Lung microvascular endothelial cell (primary cell): Measurements from ENCODE around the gene ARPC1B. TPM values are rescaled to one million over a fixed set of nuclear protein-coding genes. Genes with fewer than 3 reads are reported as not detected.
A peak's percentile ranks its signal among the peaks of the same experiment; 100 is the strongest.

ENCODE experiments used
- DNase-seq, 2 donors: peaks; one replicate each; pipeline versions ENCODE4 v3.0.0 to v3.0.0-alpha.2; 2010; ENCODE audit warnings: low read depth in 2 of 2
- total RNA-seq: library from RNA; depleted of rRNA; stranded (reverse); fragments of >200 nt; gene quantifications from 2 replicates; pipeline ENCODE4 v1.2.1, GENCODE V29; 2014

ARPC1B gene
- total RNA-seq, 1 donor from 2014 or later, result 275 TPM

DNA sequence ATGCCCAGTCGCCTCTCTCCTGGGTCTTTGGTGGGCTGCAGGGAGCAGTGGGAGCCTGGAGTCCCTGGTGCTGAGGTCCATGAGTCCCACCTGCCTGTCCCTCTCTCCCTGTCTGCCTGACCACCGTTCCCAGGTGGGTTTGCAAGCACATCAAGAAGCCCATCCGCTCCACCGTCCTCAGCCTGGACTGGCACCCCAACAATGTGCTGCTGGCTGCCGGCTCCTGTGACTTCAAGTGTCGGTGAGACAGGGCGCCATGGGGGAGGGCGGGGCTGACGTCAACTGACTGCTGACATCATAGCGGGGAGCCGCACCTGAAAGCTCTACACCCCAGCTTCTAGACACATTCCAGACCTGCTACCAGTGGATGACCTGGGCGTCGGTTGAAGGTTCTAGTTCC, 15.2 kb downstream of the ARPC1B start:
- DNase-seq, result no peak

DNA sequence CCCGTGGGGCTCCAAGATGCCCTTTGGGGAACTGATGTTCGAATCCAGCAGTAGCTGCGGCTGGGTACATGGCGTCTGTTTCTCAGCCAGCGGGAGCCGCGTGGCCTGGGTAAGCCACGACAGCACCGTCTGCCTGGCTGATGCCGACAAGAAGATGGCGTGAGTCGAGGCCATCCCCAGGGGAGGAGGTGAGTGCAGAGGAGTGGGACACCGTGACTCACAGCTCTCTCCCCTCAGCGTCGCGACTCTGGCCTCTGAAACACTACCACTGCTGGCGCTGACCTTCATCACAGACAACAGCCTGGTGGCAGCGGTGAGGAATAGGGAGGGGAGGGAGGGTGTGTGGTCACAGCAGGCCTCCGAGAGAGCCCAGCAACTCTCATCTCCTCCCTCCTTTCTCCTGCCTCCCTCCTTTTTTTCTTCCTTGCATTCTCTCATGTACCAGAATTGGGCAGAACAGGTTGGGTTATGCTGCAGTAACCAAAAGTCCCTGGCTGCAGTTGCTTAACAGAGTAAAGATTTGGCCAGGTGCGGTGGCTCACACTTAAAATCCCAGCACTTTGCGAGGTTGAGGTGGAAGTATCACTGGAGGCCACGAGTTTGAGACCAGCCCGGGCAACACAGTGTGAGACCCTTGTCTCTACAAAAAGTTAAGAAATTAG, 16.5 kb downstream of the ARPC1B start:
- no peak for DNase-seq

DNA sequence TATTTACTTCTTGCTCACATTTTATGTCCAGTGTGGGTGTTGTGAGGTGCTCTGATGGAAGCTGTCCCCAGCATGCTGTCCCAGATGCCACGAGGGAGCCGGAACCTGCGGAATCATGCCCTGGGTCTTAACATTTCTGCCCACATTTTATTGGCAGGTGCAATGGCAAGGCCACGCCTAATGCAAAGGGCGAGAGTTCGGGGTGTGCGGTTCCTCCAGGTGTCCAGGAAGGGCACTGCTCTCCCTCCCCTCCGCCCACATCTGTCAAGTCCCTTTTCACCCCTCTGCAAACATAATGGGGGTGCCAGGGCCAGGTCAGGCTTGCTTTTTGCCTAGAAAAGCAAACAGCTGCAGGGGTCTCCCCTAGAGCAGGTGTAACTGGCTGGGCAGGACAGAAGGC, 17.5 kb downstream of the ARPC1B start:
- no peak for DNase-seq

DNA sequence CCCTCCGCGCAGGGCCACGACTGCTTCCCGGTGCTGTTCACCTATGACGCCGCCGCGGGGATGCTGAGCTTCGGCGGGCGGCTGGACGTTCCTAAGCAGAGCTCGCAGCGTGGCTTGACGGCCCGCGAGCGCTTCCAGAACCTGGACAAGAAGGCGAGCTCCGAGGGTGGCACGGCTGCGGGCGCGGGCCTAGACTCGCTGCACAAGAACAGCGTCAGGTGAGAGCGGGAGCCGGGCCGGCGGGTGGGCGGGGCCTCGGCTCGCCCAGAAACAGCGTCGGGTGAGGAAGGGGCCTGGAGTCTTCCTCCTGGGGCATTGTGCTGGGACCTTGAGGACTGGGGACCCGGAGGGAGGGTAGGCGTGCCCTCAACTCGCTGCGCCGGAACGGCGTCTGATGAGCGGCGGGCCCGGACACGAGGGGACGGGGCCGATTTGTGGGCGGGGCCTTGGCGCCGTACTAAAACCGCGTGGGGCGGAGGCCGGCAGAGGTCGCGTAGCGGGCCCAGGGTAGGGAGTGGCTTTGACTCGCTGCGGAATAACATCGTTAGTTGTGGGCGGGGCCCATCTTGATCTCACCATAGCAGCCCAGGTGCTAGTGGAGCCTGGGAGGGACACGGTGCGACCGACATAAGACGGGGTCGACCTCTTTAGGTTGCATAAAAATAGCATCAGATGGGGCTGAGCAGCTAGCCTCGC, 18.3 kb downstream of the ARPC1B start:
- DNase-seq, result peak; percentile 62 to 77

DNA sequence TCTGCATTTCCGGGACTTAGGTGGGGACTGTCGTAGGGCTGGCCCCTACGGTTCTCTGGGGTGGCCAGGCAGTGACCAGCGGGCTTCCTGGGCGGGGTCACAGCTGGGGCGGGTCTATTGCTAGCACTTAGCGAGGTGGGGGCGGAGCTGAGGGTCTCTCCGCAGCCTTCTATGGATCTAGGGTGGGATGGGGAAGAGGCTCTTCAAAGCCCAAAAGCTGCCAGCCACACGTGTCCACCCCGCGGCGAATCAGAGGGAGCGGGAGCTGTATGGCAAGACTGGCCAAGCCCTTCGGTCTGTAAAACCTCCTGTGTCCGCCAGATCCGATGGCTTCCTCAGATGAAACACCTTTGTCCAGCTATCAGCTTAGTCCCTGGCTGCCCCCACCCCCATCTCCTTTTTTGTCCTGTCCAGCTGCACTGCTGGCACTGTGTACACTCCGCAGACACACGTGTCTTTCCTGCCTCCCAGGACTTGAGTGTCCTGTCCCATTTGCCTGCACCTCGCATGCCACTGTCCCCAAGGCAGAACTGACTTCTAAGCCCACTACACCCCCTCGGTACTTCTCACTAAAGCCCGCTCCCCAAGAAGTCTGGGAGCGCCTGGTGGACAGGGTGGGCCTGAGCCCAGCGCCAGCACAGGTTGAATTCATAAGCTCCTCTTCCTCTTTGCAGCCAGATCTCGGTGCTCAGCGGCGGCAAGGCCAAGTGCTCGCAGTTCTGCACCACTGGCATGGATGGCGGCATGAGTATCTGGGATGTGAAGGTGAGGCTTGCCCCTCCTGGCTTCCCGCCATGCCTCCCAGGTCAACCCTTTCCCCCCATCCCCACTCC, 19.0 kb downstream of the ARPC1B start:
- DNase-seq, result no peak

DNA sequence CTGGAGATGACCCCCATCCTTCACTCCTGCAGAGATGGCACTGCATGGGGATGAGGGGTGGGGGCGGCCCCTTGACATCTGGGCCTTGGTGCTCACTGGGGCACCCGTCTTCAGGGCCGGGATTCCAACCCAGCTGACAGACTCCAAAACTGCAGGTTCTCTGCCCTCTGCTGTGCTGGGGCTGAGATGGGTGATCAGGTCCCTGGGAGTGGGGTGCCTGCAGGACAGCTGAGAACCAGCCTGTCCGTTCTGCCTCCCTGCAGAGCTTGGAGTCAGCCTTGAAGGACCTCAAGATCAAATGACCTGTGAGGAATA, 19.6 kb downstream of the ARPC1B start:
- DNase-seq, result no peak

DNA sequence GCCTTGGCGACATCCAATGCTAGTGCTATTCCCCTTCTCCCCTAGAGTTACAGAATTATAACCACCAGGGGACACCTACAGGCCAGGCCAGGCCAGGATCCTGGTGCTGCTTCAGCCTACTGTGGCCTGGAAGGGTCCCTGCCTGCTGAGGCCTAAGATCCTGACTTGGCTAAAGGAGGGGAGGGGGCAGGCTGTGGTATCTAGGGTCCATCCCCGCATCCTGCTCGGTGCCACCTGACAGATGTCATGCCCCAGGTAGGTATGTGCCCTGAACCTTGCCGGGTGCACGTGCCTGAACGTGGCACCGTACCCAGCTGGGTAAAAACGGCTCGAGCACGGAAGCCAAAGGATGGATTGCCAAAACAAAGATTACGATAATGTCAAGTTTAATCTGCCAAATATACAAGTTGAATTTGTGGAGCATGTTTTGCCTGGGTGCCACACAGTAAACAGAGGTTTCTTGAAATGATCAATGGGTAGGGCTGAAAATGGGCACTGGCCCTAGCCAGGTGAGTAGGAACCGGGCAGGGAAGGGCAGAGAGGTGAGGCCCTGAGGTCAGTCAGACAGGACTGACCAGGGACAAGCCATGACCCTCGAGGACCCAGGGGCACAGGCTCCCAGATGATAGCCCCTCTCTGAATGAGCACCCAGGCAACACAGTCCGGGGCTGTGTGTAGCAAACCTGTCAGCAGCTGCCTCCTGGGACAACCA, 21.2 kb downstream of the ARPC1B start:
- no peak for DNase-seq

DNA sequence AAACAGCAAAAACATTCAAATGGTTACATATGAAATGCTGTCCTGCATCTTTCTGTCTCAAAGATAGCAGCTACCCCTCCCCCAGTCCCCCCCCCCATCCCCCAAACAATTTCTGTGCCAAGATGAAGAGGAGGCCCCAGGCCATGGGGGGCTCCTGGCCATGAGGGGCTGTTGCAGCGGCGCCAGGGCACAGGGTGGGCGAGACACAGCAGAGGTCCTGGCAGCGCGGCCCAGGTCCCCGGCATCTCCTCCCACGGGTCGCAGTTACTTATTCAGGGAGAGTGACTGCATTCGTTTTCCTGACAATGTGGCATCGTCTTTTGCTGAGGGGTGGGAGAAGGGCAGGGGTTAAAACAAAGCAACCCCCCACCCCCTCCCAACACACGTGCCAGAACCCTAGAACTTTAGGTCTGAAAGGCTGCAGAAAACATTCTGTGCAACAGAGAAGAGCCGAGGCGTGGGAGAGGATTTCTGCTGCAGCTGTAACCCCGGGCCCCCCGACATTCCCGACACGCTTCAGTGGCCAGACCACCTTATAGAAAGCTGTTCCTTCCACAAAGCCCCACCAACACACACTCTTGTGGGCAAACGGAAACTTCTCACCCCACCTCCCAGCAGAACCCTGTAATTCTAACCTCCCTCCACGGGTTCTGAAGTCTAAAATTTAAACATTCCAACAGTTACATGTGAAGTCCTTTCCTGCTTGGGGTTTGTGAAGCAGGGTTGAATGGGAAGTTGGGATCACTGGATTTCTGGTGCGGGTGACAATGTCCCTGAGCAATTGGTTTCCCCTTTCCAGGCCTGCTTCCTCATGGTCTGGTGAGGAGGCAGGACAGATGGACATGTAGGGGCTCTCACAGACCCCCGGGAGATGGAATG, 22.1 kb downstream of the ARPC1B start:
- DNase-seq, result no peak

DNA sequence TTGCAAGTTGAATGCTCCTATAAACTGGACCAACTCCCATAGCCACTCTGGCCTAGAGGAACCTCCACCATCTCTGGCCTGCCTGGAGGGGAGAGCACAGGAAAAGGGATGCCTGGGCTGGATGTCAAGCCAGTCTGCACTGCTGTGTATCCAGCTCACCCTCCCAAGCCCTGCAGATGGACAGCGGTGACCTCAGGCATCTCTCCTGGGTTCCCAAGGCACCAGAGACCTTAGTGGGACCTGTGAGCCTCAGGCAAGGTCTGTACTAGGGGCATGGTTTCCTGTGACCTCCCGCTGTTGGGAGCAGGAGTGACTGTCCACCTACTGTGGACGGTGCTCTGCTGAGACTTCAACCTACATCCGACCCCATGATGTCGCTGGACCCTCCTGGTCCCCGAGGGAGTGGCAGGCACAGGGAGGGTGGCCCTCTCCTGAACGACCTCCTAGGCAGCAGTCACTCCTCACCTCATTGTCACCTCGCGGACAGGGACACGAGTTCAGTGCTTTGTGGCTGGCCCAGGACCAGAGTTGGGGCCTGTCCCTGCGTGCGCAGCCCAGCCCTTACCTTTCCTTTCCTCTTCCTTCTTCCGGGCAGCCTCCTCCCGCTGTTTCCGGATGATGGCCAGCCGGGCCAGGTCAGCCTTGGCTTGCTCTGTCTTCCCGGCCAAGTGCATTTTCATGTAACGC, 22.9 kb downstream of the ARPC1B start:
- no peak for DNase-seq

DNA sequence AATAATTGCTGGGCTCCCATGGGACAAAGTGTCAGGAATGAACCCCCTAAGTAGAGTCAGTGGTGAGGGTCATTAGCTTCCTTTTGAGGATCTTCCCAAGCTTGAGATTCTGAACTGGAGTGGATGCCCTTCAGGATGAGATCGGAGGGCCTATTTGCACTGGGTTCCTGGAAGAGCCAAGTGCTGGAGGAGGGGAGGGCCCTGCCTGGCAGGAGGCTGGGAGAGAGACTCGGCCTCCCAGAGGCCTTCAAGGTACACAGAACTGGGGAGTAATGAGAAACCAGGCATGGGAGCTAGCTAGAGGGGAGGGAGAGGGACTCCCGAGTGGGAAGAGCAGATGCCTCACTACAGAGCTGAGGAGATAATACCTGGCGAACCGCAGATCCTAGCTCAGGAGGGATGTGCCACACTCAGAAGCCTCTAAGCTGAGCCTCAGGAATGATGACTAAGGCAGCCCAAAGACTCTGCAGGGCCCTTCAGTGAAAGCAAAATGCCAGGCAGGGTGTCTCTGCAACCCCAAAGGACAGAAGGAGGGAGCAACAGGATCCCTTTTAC, 24.4 kb downstream of the ARPC1B start:
- DNase-seq, result no peak

DNA sequence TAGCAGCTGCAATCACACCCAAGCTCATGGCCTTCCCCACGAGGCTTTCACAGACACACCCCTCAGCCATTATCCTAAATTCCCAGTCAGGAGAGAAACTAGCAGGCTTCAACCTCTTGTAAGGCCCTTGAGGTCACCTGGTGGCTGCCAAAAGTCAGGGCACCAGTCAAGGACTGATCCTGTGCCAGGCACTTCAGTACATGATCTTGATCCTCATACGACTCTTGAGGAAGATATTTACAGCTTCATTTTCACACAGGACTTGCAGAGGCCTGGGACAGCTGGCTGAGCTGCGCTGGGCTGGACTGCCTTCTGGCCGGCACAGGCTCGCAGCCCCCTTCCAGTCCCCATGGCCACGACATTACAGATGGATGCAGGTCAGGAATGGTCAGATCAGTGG, 25.1 kb downstream of the ARPC1B start:
- no peak for DNase-seq

DNA sequence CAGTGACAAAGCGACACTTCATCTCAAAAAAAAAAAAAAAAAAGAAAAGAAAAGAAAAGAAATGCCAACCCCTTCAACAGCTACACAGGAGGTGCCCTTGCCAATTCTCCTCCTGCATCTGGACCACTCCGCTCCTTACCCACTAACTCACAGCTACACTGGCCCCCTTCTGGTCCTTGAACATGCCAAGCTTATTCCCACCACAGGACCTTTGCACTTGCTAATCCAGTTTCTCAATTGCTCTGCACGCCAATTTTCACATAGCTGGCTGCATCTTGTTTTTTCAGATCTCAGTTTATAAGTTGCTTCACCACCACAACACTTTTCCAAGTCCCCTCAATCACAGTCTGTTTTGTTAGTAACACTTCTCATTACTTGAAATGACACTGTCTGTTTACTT, 28.3 kb downstream of the ARPC1B start:
- DNase-seq, result no peak

DNA sequence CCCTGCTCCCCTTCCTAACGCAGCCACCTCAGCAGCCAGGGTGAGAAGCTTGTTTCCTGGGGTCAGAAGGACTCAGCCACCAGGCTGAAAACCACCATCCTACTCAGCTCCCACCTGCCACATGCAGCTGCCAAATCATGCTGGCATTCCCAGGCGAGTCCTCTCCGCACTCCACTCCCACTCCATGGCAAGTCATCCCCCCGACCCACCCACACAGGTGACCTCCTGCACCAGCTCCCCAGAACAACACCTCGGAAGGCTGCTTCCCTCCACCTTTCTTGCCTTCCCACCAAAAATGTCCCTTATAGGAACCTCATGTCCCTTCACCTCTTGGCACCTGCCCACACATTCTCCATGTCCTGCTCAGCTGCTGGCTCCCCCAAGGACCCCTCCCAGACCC, 29.2 kb downstream of the ARPC1B start:
- no peak for DNase-seq

DNA sequence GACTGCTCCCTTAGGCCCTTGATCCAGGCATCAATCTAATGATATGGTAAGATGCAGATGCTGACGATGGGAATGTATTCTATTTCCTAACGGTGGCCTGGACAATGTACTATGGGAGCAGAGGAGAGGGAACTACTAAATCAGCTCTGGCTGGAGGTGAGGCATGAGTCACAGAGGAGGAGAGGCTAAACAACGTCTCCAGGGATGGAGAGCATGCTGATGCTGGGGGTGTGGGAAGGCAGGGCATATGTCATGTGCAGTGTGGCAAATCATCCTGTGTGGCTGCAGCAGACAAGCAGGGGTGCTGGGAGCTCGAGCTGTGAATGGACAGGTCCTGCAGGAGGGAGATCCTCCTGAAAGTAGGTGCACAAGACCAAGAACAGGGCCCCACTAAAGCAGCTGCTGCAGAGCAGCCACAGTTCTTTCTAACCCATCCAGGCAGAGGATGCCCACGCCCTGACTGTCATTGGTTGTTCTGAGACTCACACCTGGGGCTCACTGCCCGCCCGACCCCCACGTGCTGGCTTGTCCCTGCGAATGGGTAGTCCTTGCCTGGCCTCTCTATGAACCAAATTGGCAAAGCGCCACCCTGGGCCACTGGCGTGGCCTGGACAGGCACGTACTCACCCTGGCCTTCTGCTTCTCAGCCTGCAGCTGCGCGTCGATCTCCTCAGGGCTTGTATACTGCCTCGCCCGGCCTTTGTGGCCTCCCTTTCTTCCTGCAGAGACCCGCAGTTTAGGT, 29.9 kb downstream of the ARPC1B start:
- no peak for DNase-seq

DNA sequence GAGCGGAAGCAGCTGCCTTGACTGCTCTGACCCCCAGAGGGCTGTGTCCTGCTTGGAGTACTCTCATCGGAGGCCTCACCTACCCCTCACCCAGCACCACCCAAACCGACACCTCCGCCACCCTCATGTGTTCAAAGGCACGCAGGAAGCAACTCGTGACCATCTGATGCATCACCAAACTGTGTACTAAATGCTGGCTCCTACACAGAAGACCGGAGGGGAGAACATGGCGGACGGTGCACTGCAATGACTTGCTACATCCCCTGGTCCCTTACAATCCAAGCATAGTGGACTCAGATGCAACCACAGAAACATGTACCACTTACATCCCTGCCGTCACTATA, 30.4 kb downstream of the ARPC1B start:
- DNase-seq, result no peak

DNA sequence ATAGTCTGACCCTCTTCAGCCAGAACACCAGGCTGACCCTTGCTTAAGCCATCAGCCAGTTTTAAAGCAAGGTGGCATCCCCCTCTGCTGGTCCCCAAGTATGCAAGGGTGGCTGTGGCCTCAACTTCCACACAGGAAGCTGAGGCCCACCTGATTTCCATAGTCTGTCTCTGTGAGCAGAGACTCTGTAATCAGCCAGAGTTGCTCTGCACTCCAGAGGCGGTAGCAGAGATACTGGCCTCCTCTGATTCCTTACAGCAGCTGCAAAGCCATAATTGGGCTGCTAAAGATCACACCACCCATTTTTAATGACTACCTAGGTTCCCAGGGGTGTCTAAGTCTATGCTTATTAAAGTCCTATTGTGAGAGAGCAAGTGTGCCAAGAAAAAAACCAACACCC, 32.0 kb downstream of the ARPC1B start:
- DNase-seq, result peak in 1 of 2 donors; percentile 13

DNA sequence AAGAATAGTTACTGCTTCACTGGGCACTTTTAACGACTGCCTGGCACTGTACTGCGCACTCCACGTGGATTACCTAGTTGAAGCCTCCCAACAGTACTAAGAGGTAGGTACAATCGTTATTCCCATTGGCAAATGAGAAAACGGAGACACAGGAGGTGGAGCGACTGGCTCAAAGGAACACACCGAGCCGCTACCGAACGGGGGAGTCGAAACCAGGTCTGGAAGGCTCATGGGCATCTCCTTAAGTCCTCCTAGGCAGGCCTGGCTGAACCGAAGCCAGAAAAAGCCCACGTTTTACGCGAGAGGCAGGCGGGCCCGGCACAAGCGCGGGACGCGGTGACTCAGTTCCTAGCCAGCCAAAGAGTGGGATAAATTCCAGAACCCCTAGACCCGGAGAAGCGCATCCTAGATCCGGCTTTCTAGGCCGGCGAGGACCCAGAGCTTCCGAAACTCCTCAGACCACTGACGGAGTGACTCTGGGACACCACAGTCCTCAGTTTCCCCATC, 33.4 kb downstream of the ARPC1B start:
- peak; percentile 67 to 82 for DNase-seq

DNA sequence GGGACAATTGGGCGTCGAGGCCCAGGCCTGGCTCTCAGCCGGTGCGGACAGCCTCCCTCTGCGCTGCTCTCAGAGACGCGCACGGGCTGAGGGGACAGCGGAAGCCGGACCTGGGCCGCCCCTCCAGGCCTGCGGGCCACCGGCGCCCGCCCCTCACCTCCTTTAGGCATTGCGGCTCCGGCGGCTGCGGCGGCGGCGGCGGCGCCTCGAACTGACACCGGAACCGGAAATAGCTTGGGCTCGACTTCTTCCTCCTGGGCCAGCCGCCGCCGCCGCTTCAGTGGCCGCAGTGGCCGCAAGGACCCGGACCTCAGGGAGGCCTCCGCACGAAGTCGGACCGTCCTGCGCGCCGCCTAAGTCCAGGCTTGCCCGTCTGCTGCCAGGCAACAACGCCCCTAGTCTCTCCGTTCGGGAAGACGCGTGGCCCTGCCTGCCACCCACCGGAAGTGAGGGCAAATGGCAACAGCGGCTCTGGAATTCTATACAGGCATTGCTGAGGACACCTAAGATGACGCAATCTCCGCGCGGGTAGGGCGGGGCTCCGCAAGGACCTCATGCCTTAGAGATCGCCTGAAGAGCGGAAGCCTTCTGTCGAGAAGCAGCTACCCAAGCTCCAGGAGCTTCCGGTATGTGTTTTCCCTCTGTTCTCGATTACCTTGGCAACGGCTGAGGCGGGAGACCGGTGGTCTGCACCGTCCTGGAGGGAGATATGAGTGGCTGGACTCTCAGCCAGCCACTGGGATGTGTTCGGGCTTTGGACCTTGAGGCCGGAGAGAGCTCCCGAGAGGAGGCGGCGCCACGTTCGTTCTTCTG, 34.1 kb downstream of the ARPC1B start, which contains the start of the genes BUD31 and PDAP1:
BUD31 (plus strand) TSS at position 591 of the 813 bp plus-strand sequence. CDS start 2,124 bp downstream, outside the sequence.
PDAP1 (minus strand) TSS at position 219 of the 813 bp plus-strand sequence; CDS start at position 170, 49 bp downstream.
- DNase-seq, result peak; percentile 94 to 97
